ENCODE measurements around the gene SEZ6L.

SEZ6L gene

GRCh38 chr22:26127126-26127525, 42.1 kb upstream of the SEZ6L start:
- Histone ChIP-seq H3K4me3 (replicated peaks; ENCODE audit: insufficient read depth, low read length) (no peak overlapping the region), H3K27ac (replicated peaks) (no peak overlapping the region), H3K27me3 (ENCODE audit: insufficient read depth, poor library complexity, severe bottlenecking) (no peaks in the 10 kb centered on the region)
- TF ChIP-seq SPI1 (IDR thresholded peaks at IDR 0.05; ENCODE audit: borderline replicate concordance, low read depth) (no peak), POLR2AphosphoS5 (IDR thresholded peaks at IDR 0.05; ENCODE audit: low read depth) (no peak), GABPA (IDR thresholded peaks at IDR 0.05; ENCODE audit: low read depth) (no peak), REST (IDR thresholded peaks at IDR 0.05; ENCODE audit: insufficient replicate concordance, low read depth) (no peak)
- TF ChIP-seq, protein P1, sequence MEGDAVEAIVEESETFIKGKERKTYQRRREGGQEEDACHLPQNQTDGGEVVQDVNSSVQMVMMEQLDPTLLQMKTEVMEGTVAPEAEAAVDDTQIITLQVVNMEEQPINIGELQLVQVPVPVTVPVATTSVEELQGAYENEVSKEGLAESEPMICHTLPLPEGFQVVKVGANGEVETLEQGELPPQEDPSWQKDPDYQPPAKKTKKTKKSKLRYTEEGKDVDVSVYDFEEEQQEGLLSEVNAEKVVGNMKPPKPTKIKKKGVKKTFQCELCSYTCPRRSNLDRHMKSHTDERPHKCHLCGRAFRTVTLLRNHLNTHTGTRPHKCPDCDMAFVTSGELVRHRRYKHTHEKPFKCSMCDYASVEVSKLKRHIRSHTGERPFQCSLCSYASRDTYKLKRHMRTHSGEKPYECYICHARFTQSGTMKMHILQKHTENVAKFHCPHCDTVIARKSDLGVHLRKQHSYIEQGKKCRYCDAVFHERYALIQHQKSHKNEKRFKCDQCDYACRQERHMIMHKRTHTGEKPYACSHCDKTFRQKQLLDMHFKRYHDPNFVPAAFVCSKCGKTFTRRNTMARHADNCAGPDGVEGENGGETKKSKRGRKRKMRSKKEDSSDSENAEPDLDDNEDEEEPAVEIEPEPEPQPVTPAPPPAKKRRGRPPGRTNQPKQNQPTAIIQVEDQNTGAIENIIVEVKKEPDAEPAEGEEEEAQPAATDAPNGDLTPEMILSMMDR (IDR thresholded peaks at IDR 0.05; ENCODE audit: insufficient read depth, low read length) = no peak
- DNase-seq (ENCODE audit: low read depth in 1 of 2, low spot score in 1 of 2) = no peak

DNA sequence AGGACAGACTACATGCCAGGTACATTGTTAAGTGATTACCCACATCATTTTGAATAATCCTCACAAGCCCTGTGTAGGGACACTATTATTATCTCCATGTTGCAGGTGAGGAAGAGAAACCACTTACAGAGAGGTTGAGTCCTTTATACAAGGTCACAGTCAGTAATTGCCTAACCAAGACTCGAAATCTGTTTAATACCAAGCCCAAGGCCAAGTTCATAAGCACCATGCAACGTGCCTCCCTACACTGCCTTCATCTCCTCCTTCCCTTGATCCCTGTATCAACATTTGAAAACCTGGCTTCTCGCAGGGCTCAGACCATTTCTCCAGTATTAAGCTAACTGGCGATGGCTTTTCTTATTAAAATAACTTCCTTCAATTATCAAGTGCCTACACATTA, 41.7 kb upstream of the SEZ6L start:
- Histone ChIP-seq H3K27me3 (ENCODE audit: insufficient read depth, poor library complexity, severe bottlenecking) (no peaks in the 10 kb centered on the region), H3K4me3 (replicated peaks; ENCODE audit: insufficient read depth, low read length) (no peak overlapping the region), H3K27ac (replicated peaks) (no peak overlapping the region)
- TF ChIP-seq REST (IDR thresholded peaks at IDR 0.05; ENCODE audit: insufficient replicate concordance, low read depth) = no peak
- TF ChIP-seq SPI1 (IDR thresholded peaks at IDR 0.05; ENCODE audit: borderline replicate concordance, low read depth) = no peak
- TF ChIP-seq, protein P1 (IDR thresholded peaks at IDR 0.05; ENCODE audit: insufficient read depth, low read length) = no peak
- TF ChIP-seq GABPA (IDR thresholded peaks at IDR 0.05; ENCODE audit: low read depth) = no peak
- no peak for TF ChIP-seq POLR2AphosphoS5 (IDR thresholded peaks at IDR 0.05; ENCODE audit: low read depth)
- no peak for DNase-seq (ENCODE audit: low read depth in 1 of 2, low spot score in 1 of 2)

- TF ChIP-seq REST (IDR thresholded peaks at IDR 0.05; ENCODE audit: insufficient replicate concordance, low read depth) = no peak
- no peak for TF ChIP-seq POLR2AphosphoS5 (IDR thresholded peaks at IDR 0.05; ENCODE audit: low read depth)
- TF ChIP-seq, protein P1 (IDR thresholded peaks at IDR 0.05; ENCODE audit: insufficient read depth, low read length) = no peak
- TF ChIP-seq GABPA (IDR thresholded peaks at IDR 0.05; ENCODE audit: low read depth) = no peak
- no peak for TF ChIP-seq SPI1 (IDR thresholded peaks at IDR 0.05; ENCODE audit: borderline replicate concordance, low read depth)
- Histone ChIP-seq H3K27me3 (ENCODE audit: insufficient read depth, poor library complexity, severe bottlenecking) (no peaks in the 10 kb centered on the region), H3K27ac (replicated peaks) (no peak overlapping the region), H3K4me3 (replicated peaks; ENCODE audit: insufficient read depth, low read length) (no peak overlapping the region)
- no peak for DNase-seq (ENCODE audit: low read depth in 1 of 2, low spot score in 1 of 2)
Observed at GRCh38 chr22:26131589-26132154, 37.6 kb upstream of the SEZ6L start.
